CD4-positive, alpha-beta T cell treated with Interleukin-15 for 4 hours (primary cell): ENCODE data around the gene PRELID3B.
"Not testable (repeated sequence)": the region's sequence is repeated elsewhere in the genome, so short reads cannot be mapped to it uniquely, and the experiment has no call there.

Source experiments
- DNase-seq: peaks from one replicate; pipeline ENCODE4 v3.0.0-alpha.2; 2020; ENCODE audit warnings: low spot score

Gene PRELID3B

DNA sequence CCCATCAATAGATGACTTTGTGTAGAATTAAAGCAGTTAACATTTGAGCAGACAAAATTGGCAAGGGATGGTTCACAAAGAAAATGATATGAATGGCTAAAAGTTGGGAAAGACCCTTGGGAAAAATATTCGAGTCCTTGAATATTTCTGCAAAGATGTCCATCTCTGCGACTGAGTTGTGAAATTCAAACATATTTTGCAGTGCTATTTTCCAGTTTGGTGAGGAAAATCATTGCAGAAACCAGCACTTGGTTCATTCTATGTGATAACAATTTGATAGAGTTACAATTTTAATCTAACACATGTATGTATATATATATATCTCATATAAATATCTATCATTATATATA is 6.1 kb upstream of the PRELID3B start:
- DNase-seq: no peak

DNA sequence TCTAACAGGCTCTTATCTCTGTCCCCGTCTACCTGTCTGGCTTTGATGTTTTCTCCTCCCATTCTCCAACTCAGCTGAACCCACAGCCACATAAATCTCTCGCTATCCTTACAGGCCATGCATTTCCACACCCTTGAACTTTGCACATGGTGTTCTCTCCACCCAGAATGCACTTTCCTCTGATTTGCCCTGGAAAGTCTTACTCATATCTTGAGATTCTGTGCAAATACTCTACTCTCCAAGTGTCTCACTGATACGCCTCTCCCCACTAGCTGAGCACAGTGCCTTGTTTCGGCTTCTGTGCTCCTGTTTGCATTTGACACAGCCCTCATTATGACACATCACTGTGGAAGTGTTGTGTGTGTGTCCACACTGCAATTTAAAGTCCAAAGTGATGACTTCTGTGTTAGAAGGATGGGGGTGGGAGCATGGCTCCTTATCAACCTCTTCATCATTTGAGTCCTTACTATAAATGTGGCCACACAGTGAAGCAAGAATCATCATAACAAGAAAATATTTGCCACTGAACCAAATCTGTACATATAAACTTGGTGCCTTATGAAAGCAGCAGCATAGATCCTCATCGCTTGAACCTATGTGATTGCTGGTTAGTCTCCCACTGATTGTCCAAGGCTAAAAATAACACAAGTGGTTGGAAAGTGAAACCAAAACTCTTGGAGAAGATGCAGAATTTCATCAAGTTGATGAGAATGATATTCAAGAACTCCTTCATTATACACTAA is 5.5 kb upstream of the PRELID3B start:
- no peak for DNase-seq

DNA sequence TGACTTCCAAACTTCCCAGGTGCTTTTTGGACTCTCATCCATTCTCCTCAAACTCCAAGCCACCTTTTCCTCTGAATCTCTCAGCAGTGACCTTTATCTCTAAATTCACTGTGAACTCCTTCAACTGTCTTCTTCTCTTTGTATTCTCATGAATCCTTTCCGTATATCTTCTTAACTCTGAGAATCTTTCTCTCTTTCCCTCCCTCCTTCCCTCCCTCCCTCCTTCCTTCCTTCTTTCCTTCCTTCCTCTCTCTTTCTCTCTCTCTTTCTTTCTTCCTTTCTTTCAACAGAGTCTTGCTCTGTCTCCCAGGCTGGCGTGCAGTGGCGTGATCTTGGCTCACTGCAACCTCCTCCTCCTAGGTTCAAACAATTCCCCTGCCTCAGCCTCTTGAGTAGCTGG is 4.3 kb upstream of the PRELID3B start:
- DNase-seq: no peak

DNA sequence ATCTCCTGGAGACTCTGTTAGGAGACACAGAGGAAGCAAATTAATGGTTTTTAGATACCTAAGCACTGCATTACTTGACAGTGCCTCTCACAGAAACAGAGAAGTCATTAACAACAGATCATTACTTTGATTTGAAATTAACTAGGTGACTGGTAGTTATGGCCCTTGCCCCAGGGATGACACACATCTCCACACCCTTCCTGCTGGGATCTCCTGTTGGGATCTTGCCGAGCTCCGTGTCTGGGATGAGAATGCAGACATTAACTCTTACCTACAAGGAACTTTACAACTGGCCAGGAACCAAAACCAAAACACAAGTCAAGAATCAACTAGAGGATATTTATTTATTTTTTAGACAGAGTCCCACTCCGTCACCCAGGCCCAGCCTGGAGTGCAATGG is 2.2 kb upstream of the PRELID3B start:
- no peak for DNase-seq

DNA sequence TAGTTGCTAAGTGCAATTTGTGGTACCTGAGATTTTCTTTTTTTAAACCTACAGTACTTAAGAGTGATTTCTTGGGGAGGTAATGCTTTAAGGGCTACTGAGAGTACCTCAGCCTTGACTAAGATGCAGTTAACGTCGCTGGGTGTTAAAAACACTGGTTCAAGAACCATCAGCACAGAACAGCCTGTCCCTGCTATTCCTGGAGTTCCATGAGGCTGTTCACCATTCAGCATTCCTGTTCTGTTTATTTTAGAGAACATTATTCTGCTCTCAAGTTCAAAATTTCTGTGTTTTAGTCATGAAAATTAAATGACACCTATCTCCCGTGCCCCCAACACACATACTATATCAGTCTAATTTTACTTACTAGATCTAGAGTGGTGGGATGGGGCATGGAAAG is 1.7 kb upstream of the PRELID3B start:
- DNase-seq: no peak

DNA sequence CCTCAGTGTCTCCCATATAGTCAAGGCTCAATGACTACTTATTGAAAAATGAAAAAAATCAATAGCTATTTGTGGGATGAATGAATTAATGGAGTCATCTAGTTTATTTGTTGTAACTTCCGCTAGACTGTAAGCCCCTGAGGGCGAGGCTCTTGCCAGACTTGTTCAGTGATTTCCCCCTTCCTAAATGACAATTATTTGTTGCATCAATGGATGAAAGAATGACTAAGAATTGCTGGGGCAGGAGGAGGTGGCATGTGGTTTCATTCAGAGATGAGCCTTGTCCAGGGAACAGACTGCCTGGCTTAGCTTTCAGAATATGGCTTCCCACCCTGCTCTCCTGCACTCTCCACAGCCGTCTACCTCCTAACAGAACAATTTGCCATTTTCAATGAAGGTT is 1.1 kb upstream of the PRELID3B start:
- DNase-seq: peak; percentile 12

DNA sequence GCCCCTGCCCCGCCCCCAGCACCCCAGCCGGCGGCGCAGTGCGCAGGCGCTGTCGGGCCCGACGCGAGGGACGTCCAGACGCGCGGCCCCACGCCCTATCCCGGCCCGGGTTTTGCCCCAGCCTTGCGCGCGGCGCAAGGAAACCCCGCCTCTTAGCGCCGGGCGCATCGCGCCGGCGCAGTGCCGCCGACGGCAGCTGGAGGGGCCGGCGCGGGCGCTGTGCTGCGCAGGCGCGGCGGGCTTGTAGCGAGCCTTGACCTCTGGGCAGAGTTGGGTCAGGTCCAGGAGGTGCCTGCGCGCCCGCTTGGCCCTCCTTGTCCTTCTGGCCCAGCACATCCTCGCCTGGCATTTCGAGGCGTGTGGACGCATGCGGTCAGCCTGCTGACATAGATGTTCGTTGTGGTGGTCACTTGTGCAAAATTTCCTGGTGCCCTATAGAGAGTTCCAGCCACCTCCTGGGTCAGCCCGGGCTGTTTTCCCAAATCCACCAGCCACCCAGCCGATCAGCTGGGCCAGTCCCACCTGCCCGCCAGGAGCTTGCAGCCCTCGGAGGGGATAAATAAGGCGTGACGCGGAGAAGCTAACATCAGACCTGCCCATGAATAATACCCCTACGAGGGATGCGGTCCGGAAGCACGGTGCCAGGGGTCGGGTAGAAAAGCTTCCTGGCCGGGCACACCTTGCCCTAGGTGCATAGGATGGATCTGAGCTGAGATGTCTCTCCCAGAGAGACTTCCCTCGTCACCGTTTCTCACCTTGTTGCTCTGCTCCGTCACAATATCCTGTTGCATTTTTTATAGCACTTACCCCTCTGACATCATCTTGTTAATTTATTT is 428 bp upstream of the PRELID3B start:
- peak; percentile 95 for DNase-seq

DNA sequence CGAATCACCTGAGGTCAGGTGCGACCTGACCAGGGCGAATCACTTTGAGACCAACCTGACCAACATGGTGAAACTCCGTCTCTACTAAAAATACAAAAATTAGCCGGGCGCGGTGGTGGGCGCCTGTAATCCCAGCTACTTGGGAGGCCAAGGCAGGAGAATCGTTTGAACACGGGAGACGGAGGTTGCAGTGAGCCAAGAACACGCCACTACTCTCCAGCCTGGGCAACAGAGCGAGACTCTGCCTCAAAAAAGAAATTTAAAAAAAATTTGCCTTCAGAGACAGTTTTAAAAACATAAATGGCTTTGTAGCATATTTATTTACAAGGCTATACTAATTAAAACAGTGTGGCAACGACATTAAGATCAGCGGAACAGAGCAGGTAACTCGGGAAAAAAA is 1.1 kb downstream of the PRELID3B start:
- not testable (repeated sequence) for DNase-seq

DNA sequence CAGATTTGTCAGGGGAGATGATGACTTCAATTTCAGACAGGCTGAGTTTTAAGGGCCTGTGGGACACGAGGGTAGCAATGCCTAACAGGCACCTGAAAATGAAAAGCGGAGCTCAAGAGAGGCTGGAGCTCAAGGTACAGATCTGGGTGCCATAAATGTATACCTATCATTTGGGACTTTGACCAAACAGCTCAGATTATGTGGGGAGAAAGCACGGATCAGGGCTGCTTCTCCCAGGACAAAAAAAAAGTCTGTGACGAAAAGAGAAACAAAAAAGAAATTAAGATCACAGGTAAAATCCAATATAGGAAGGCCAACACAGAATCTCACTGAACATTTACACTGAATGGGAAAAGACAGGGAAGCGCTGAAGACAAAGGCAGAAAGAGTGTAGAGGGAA is 1.9 kb downstream of the PRELID3B start:
- DNase-seq: no peak

DNA sequence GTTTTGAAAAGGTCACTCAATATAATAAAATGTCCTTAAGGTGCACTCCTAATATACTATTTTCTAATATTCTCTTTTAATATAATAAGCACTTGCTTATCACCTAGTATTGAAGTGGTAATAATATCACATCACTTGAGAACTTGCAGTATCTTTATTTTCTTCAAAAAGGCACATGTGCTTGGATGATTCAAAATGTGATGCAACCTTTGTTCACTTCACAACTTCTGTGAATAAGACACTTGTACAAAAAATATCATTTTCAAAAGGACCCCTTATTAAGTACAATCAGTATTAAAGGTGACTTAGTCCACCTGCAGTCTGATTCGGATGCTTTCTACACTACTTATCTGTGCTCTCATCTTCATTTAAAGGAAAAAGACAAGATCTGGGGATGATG is 3.4 kb downstream of the PRELID3B start:
- DNase-seq: no peak

DNA sequence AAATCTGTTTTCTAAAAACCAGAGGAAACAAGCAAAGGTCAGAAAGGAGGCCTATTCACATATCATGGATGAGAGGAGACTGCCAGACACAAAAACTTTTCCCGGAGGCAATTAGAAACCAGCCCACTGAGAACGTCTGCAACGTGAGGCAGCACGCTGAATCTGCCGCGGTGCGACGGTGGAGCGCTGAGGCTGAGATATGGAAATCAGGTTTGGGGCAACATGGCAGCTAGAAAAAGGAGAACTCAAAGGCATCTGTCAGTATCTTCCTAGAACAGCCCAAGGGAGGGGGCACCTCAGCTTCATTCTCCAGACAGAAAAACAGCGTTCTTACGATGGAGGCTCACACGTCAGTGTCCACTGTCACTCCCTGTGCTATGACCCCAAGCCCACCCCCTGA is 5.2 kb downstream of the PRELID3B start:
- no peak for DNase-seq

DNA sequence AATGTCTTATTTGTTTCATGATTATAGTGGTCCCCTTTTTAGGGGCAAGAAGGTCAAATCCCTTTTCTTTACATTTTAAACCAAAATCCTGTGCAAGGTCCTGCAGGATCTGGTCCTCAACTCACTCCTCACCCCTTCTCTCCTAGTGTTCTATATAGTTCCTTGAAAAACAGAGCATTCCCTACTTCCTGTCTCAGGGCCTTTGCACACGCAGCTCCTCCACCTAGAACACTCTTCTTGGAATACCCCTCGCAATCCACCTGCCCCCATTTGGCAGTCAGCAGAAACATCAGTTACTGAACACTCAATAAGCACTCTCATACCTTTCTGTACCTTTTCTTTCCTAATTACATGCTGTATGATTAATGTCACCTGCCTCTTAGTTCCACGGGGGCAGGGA is 7.2 kb downstream of the PRELID3B start:
- no peak for DNase-seq

DNA sequence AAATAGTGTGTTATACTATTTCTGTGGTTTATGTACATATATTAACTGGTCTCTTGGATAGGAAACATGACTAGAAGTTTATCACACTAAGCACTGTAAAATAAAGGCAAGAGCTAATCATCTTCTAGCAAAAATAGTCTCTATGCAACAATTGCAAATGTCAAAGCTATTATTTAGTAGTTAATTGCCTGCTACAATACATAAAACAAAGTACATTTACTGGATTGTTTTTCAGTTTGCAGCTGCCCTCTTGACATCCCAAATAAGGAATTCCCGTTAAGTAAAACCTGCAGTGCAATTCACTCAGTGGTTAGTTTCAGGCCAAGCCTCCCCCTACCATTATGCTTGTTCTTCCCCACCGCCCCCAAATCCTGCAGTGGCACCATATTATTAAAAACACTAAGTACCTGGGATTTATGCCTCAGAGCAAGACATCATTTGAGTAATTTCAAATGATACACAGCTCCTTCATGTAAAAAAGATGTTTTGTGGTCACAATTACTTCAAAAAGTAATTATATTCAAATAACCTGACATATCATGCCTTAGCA is 8.9 kb downstream of the PRELID3B start:
- no peak for DNase-seq

DNA sequence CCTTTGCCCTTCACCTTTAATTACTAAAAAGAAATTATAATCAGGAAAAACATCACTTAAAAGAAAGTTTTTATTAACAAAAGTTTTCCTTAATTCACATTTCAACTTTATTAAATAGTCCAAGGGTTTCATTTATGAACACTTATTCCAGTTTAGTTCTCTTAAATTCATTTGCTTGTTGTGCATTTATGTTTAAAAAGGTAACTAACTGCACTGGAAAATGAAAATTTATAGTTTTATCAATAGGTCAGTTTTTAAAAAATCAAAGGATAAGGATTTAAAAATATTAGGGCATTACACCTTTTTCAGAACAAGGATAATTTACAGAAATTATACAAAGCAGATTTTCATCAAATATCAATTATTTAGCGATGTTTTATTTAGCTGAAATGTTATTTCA is 9.5 kb downstream of the PRELID3B start:
- no peak for DNase-seq

DNA sequence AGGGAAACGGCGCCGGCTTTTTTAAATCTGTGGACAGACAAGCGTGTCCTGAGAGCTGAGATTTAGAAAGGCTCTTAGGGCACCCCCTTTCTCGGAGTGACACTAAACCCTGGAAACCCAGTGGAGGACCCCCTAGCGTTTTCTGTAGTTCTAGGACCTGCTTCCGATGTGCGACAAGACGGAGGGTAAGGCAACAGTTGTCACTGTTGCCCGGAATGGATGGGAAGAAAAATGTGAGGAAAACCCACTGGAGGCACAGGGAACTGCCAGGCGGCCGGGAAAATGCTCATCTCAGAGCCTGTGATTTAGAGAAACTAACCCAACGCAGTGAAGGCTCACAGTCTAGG is 9.9 kb downstream of the PRELID3B start:
- no peak for DNase-seq

DNA sequence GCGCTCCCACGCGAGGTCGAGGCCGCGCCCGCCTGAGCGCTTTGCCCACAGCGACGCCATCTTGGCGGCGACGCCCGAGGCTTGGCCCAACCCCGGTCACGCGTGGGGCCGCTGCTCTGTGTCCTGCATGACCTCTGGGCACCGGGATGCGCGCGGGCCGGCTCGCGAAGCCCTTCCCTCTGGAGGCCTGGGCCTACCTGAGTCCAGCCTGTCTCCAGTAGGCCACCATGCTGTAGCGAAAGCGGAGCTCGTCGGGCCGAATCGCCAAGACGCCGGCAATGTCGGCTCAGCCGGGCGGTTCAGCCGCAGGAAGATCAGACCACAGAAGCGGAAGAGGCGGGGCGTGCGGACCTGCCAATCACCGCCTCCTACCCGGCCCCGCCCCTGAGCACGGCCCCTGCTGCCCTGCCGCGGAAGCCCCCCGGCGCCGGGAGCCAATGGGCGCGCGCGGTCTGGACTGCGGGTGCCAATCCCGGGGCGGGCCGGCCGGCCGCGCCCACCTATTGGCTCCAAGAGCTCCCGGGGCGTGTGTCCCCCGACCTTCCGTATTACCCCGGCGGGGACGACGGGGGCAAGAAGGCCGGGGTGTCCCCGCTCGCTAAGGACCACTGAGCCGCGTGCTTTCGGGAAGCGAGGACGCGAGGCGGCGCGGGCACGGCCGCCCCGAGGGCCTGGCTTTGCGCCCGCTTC is 10.4 kb downstream of the PRELID3B start, which contains the start of gene ATP5F1E:
Gene ATP5F1E (minus strand): TSS at position 313 of the 690 bp plus-strand sequence. CDS start 84 bp downstream, at position 229.
- DNase-seq: peak; percentile 96

DNA sequence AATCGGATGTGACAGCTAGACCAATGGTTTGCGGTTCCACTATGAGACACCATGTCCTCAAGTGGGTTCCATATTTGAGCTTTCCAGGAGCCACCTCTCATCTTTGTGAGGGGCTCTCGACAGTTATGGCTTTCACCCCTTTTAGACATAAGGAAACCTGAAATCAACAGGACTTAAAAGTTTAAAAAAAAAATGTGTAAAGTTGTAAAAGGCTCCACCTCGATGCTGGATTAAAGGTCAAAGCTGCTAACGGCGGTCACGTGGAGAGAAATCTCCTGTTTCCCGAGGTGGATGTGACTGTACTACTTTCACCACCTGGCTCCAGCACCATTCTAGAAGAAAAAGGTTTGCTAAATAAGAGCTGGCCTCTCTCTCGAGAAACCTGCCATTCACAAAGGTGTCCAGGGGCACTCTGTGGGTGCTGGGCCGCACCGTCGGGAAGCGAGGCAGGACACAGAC is 11.0 kb downstream of the PRELID3B start:
- DNase-seq: peak; percentile 48

DNA sequence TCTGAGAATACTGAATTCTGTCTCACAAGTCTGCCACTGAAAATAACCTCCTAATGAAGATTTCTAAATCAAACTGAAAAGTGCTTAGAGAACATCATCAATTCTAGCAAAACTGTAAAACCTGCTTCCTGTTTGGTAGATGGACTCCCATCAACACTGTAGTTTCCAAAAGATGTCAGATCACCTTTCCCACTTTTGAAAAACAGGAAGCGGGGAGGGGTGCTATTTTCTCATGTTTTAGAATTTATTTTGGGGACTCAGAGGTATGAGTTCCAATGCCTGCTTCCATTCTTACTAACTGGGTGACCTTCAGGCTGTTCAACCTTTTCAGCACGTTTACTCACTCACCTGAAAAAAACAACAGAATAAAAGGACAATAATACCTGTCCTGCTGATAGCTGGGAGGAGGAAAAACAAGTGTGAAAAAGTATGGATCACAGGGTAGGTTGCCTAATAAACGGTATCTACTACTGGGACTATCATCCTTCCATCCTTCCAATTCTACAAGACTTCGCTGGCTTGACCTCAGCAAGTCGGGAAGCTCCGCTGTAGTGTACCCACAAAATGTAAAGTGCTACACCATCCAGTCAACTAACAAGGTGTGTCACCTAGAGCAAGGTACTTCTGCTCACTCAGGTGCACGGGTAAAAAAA is 11.5 kb downstream of the PRELID3B start:
- no peak for DNase-seq

DNA sequence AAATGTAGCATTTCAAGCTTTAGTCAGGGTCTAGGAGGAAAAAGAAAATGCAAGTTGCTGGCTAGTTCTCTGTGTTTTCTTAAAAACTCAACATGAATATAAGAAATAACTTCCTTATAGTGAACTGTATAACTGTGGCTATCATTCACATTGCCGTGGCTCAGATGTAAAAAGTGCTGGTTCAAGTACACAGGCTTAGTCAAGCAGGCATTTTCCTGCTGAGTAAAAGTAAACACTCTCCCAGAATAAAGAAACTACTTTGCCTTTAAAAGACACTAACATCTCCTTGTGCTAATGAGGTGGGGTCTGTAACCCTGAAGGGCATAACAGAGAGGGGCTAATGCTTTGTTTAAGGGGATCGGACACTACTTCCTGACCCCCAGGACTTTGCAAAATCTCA is 13.8 kb downstream of the PRELID3B start:
- DNase-seq: no peak

DNA sequence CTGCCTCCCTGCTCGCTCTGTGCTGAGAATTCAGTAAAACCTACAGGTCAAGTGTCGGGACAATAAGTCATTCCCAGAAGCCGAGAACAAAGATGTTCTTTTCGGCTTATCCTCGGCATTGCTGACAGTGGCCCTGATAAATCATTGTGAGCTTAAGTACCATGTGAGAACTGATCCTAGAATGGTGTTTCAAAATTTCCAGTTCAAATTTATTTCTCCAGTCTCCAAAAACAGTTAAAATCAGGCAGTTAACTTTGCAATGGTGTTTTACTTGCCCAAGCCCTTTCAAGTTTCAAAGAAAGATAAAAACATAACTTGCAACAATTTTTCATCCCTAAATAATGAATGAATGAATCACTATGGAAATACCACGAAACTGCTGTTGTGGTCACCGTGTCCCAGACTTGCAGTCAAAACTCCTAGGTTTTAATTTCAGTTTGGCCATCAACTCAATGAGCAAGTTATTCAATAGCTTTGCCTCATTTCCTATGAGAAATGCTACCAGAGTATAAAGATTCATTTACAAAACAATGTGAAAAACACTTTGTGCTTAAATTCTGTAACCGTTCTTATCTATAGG is 14.8 kb downstream of the PRELID3B start:
- DNase-seq: no peak

DNA sequence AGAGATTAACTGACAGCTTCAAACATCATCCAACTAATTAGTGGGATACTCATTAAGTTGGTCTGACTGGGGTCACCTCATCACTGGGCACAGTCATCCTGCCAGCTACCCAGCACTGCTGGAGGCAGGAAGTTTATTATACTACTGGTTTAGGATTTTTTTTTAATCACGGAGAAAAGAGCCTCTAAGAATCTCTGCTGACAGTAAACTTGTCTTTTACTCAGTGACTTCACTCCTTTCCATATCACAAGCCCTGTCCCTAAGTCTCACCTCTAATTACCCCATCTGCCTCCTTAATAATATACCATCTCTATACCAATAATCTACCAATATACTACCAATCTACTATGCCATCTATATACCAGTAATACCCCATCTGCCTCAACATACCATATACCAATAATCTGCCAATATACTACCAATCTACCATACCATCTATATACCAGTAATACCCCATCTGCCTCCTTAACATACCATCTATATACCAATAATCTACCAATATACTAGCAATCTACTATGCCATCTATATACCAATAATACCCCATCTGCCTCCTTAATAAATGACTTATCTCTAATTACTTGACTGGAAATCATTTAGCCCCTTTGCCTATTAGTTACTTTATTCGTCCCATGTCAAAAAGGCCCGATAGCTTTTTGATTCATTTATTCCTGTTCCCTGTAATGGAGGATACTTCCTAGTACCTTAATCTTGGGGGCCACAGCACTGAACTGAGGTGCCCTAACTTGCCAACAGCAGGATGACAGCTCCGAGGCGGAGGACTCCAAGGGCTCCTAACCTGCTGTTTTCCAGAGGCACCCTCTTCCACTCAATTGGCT is 15.5 kb downstream of the PRELID3B start:
- DNase-seq: no peak
